Activated CD8-positive, alpha-beta memory T cell treated with anti-CD3 and anti-CD28 coated beads, Interleukin-2, amount 50 U/mL, for 24 hours (primary cell): ENCODE measurements around the gene KLHL41.
A peak's percentile ranks its signal among the peaks of the same experiment; 100 is the strongest.
"Not testable (repeated sequence)": the region's sequence is repeated elsewhere in the genome, so short reads cannot be mapped to it uniquely, and the experiment has no call there.

ENCODE experiments used
- DNase-seq: peaks from one replicate; pipeline ENCODE4 v3.0.0-alpha.2; 2020; ENCODE audit errors: extremely low read depth

KLHL41 gene

GRCh38 chr2:169572189-169572588 is 62.7 kb downstream of the KLHL41 start:
- no peak for DNase-seq

- DNase-seq, result no peak
These were observed 63.3 kb downstream of the KLHL41 start for GRCh38 chr2:169572821-169573159.

- peak; percentile 74 for DNase-seq
These were observed 63.9 kb downstream of the KLHL41 start, which contains the start of gene FASTKD1 for GRCh38 chr2:169573160-169573973. TSS of gene FASTKD1 (minus strand) at chr2:169573865. CDS start at chr2:169572029, 1,836 bp downstream.

- no peak for DNase-seq
These were observed 64.4 kb downstream of the KLHL41 start for GRCh38 chr2:169573974-169574299.

GRCh38 chr2:169574539-169574938 is 65.0 kb downstream of the KLHL41 start:
- not testable (repeated sequence) for DNase-seq

- DNase-seq, result not testable (repeated sequence)
These were observed 65.8 kb downstream of the KLHL41 start for GRCh38 chr2:169575264-169575663.
